GM23338 (cell line): Measurements from ENCODE around the gene SLC35F1.

Experiments used
- CREB1 ChIP-seq: fragments of 250-450 bp; sonication (Bioruptor Pico); IDR thresholded peaks from 2 replicates; pipeline ENCODE4 v1.5.0; 2020; ENCODE audit warnings: low read depth, mild to moderate bottlenecking, moderate library complexity
- EZH2 ChIP-seq: fragments of 200-600 bp; sonication (generic); IDR thresholded peaks from one replicate; pipeline ENCODE4 v1.8.0; 2017; ENCODE audit warnings: antibody characterized with exemption, mild to moderate bottlenecking, low read depth; ENCODE audit not compliant: unreplicated experiment
- EZH2phosphoT487 ChIP-seq: fragments of 200-600 bp; sonication (generic); IDR thresholded peaks from one replicate; pipeline ENCODE4 v1.8.1; 2018; ENCODE audit warnings: antibody characterized with exemption; ENCODE audit not compliant: unreplicated experiment
- JUNB ChIP-seq: IDR thresholded peaks from one replicate; pipeline ENCODE4 v1.6.1; 2016; ENCODE audit warnings: antibody characterized with exemption; ENCODE audit not compliant: unreplicated experiment
- NANOG ChIP-seq: IDR thresholded peaks from 2 replicates; pipeline ENCODE4 v1.6.1; 2016; ENCODE audit warnings: antibody characterized with exemption, borderline replicate concordance
- POLR2AphosphoS5 ChIP-seq: IDR thresholded peaks from 2 replicates; pipeline ENCODE4 v1.6.1; 2016; ENCODE audit warnings: antibody characterized with exemption, low read depth
- STAT1 ChIP-seq: IDR thresholded peaks from one replicate; pipeline ENCODE4 v1.6.1; 2016; ENCODE audit warnings: antibody characterized with exemption; ENCODE audit not compliant: unreplicated experiment
- ZNF114 ChIP-seq: fragments of 250-450 bp; sonication (Bioruptor Pico); IDR thresholded peaks from 2 replicates; pipeline ENCODE4 v1.5.0; 2020; ENCODE audit warnings: mild to moderate bottlenecking, moderate library complexity
- ZNF331 ChIP-seq: fragments of 250-450 bp; sonication (Bioruptor Pico); IDR thresholded peaks from 2 replicates; pipeline ENCODE4 v1.5.0; 2020; ENCODE audit warnings: low read depth, mild to moderate bottlenecking, moderate library complexity
- TF ChIP-seq, protein P1 (sequence below), 2 experiments: fragments of 200-600 bp in 1 of 2; sonication (generic) in 1 of 2; conservative IDR thresholded peaks; 2 replicates each; pipeline versions ENCODE4 v1.5.1 to v1.6.1; 2016 to 2017; ENCODE audit warnings: antibody characterized with exemption in 2 of 2, low read depth in 2 of 2, mild to moderate bottlenecking in 2 of 2, moderate library complexity in 1 of 2
- TF ChIP-seq, protein P2 (sequence below): IDR thresholded peaks from one replicate; pipeline ENCODE4 v1.6.1; 2018; ENCODE audit warnings: antibody characterized with exemption; ENCODE audit not compliant: unreplicated experiment
- TF ChIP-seq, protein P3 (sequence below): IDR thresholded peaks from 2 replicates; pipeline ENCODE4 v1.6.1; 2016; ENCODE audit warnings: antibody characterized with exemption
- TF ChIP-seq, protein P4 (sequence below): fragments of 250-450 bp; sonication (Bioruptor Pico); IDR thresholded peaks from 2 replicates; pipeline ENCODE4 v1.5.0; 2020; ENCODE audit warnings: mild to moderate bottlenecking, moderate library complexity

DNA sequence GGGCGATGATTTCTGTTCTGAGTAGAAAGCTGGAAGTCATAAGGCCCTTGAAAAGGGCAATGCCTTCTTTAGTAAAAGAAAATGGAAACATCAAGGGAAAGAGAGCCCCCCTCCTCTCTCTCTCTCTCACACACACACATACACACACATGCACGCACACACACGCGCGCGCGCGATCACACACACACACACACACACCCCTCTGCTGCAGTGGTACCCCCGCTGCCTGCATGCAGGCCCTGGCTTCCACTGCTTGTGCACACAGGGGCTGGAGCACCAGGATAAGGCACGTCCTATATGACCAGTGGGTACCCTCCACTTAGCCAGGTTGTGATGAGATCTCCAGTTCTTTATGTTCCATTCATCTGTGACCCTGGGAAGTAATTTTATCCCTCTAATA, 300.9 kb downstream of the SLC35F1 start:
- TF ChIP-seq, protein P1, sequence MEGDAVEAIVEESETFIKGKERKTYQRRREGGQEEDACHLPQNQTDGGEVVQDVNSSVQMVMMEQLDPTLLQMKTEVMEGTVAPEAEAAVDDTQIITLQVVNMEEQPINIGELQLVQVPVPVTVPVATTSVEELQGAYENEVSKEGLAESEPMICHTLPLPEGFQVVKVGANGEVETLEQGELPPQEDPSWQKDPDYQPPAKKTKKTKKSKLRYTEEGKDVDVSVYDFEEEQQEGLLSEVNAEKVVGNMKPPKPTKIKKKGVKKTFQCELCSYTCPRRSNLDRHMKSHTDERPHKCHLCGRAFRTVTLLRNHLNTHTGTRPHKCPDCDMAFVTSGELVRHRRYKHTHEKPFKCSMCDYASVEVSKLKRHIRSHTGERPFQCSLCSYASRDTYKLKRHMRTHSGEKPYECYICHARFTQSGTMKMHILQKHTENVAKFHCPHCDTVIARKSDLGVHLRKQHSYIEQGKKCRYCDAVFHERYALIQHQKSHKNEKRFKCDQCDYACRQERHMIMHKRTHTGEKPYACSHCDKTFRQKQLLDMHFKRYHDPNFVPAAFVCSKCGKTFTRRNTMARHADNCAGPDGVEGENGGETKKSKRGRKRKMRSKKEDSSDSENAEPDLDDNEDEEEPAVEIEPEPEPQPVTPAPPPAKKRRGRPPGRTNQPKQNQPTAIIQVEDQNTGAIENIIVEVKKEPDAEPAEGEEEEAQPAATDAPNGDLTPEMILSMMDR (conservative IDR thresholded peaks at IDR 0.05; ENCODE audit: low read depth in 2 of 2), result no peak
- TF ChIP-seq EZH2phosphoT487 (no peak), POLR2AphosphoS5 (no peak), ZNF114 (CRISPR knock-in tag) (no peak), EZH2 (no peak), CREB1 (CRISPR knock-in tag) (no peak), ZNF331 (no peak), STAT1 (no peak), JUNB (no peak), NANOG (no peak)
- TF ChIP-seq, protein P2, sequence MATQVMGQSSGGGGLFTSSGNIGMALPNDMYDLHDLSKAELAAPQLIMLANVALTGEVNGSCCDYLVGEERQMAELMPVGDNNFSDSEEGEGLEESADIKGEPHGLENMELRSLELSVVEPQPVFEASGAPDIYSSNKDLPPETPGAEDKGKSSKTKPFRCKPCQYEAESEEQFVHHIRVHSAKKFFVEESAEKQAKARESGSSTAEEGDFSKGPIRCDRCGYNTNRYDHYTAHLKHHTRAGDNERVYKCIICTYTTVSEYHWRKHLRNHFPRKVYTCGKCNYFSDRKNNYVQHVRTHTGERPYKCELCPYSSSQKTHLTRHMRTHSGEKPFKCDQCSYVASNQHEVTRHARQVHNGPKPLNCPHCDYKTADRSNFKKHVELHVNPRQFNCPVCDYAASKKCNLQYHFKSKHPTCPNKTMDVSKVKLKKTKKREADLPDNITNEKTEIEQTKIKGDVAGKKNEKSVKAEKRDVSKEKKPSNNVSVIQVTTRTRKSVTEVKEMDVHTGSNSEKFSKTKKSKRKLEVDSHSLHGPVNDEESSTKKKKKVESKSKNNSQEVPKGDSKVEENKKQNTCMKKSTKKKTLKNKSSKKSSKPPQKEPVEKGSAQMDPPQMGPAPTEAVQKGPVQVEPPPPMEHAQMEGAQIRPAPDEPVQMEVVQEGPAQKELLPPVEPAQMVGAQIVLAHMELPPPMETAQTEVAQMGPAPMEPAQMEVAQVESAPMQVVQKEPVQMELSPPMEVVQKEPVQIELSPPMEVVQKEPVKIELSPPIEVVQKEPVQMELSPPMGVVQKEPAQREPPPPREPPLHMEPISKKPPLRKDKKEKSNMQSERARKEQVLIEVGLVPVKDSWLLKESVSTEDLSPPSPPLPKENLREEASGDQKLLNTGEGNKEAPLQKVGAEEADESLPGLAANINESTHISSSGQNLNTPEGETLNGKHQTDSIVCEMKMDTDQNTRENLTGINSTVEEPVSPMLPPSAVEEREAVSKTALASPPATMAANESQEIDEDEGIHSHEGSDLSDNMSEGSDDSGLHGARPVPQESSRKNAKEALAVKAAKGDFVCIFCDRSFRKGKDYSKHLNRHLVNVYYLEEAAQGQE, result no peak
- TF ChIP-seq, protein P3, sequence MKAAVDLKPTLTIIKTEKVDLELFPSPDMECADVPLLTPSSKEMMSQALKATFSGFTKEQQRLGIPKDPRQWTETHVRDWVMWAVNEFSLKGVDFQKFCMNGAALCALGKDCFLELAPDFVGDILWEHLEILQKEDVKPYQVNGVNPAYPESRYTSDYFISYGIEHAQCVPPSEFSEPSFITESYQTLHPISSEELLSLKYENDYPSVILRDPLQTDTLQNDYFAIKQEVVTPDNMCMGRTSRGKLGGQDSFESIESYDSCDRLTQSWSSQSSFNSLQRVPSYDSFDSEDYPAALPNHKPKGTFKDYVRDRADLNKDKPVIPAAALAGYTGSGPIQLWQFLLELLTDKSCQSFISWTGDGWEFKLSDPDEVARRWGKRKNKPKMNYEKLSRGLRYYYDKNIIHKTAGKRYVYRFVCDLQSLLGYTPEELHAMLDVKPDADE, result no peak
- TF ChIP-seq, protein P4, sequence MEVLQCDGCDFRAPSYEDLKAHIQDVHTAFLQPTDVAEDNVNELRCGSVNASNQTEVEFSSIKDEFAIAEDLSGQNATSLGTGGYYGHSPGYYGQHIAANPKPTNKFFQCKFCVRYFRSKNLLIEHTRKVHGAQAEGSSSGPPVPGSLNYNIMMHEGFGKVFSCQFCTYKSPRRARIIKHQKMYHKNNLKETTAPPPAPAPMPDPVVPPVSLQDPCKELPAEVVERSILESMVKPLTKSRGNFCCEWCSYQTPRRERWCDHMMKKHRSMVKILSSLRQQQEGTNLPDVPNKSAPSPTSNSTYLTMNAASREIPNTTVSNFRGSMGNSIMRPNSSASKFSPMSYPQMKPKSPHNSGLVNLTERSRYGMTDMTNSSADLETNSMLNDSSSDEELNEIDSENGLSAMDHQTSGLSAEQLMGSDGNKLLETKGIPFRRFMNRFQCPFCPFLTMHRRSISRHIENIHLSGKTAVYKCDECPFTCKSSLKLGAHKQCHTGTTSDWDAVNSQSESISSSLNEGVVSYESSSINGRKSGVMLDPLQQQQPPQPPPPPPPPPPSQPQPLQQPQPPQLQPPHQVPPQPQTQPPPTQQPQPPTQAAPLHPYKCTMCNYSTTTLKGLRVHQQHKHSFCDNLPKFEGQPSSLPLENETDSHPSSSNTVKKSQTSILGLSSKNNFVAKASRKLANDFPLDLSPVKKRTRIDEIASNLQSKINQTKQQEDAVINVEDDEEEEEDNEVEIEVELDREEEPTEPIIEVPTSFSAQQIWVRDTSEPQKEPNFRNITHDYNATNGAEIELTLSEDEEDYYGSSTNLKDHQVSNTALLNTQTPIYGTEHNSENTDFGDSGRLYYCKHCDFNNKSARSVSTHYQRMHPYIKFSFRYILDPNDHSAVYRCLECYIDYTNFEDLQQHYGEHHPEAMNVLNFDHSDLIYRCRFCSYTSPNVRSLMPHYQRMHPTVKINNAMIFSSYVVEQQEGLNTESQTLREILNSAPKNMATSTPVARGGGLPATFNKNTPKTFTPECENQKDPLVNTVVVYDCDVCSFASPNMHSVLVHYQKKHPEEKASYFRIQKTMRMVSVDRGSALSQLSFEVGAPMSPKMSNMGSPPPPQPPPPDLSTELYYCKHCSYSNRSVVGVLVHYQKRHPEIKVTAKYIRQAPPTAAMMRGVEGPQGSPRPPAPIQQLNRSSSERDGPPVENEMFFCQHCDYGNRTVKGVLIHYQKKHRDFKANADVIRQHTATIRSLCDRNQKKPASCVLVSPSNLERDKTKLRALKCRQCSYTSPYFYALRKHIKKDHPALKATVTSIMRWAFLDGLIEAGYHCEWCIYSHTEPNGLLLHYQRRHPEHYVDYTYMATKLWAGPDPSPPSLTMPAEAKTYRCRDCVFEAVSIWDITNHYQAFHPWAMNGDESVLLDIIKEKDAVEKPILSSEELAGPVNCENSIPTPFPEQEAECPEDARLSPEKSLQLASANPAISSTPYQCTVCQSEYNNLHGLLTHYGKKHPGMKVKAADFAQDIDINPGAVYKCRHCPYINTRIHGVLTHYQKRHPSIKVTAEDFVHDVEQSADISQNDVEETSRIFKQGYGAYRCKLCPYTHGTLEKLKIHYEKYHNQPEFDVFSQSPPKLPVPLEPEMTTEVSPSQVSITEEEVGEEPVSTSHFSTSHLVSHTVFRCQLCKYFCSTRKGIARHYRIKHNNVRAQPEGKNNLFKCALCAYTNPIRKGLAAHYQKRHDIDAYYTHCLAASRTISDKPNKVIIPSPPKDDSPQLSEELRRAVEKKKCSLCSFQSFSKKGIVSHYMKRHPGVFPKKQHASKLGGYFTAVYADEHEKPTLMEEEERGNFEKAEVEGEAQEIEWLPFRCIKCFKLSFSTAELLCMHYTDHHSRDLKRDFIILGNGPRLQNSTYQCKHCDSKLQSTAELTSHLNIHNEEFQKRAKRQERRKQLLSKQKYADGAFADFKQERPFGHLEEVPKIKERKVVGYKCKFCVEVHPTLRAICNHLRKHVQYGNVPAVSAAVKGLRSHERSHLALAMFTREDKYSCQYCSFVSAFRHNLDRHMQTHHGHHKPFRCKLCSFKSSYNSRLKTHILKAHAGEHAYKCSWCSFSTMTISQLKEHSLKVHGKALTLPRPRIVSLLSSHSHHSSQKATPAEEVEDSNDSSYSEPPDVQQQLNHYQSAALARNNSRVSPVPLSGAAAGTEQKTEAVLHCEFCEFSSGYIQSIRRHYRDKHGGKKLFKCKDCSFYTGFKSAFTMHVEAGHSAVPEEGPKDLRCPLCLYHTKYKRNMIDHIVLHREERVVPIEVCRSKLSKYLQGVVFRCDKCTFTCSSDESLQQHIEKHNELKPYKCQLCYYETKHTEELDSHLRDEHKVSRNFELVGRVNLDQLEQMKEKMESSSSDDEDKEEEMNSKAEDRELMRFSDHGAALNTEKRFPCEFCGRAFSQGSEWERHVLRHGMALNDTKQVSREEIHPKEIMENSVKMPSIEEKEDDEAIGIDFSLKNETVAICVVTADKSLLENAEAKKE (CRISPR knock-in tag), result no peak
